GM21786 (cell line): ENCODE results near the gene CHST7.
A peak's percentile ranks its signal among the peaks of the same experiment; 100 is the strongest.
"Not testable (repeated sequence)": the region's sequence is repeated elsewhere in the genome, so short reads cannot be mapped to it uniquely, and the experiment has no call there.

ENCODE experiments used
- ATAC-seq: cut with Tn5 transposase; IDR thresholded peaks from one replicate; pipeline ENCODE4 v1.9.1; 2021; ENCODE audit not compliant: unreplicated experiment

The CHST7 gene, protein sequence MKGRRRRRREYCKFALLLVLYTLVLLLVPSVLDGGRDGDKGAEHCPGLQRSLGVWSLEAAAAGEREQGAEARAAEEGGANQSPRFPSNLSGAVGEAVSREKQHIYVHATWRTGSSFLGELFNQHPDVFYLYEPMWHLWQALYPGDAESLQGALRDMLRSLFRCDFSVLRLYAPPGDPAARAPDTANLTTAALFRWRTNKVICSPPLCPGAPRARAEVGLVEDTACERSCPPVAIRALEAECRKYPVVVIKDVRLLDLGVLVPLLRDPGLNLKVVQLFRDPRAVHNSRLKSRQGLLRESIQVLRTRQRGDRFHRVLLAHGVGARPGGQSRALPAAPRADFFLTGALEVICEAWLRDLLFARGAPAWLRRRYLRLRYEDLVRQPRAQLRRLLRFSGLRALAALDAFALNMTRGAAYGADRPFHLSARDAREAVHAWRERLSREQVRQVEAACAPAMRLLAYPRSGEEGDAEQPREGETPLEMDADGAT

DNA sequence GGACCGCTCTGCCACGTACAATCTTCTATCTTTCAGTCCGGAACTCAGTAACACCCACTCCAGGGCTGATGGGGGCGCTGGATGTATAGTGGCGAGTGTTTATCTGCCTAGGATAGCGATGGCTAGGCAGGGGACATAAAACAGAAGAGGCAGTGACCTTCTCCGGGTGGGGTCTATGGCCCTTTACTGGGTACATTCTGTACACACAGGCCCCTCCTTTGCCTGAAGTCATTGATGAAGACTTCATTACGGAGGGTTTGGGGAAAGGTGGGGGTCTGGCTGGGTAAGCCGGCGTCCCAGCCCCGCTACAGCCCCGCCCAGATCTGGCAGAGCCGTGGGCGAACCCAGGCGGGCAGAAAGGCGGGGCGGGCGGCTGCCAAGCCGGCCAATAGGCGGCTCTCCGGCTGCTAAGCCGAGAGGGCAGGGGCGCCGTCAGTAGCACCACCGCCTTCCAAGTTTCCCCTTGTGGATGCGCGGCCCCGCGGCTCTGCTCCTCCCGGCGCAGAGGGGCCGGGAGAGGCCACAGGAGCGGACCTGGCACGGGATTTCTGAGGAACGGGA is at the start of gene CHST7:
Gene CHST7, plus strand, starts transcription at position 435 of the 561 bp plus-strand sequence. CDS start 167 bp downstream, outside the sequence.
- ATAC-seq = peak; percentile 38

DNA sequence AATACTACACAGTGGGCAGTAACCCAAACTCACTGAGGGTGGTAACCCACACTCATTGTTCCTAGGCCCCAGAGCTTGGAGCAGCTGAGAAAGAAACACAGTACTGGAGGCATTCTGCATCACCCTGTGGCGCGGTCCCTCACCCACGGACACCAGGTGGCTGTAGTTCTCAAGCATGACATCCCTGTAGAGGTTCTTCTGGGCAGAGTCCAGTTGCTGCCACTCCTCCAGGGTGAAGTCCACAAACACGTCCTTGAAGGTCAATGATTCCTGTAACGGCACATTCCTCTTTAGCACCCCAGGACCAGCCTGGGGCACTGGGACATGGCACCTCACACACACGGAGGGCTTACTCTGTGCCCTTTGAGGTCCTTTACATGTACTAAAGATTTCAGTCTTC is 44.9 kb upstream of the CHST7 start:
- ATAC-seq = not testable (repeated sequence)

DNA sequence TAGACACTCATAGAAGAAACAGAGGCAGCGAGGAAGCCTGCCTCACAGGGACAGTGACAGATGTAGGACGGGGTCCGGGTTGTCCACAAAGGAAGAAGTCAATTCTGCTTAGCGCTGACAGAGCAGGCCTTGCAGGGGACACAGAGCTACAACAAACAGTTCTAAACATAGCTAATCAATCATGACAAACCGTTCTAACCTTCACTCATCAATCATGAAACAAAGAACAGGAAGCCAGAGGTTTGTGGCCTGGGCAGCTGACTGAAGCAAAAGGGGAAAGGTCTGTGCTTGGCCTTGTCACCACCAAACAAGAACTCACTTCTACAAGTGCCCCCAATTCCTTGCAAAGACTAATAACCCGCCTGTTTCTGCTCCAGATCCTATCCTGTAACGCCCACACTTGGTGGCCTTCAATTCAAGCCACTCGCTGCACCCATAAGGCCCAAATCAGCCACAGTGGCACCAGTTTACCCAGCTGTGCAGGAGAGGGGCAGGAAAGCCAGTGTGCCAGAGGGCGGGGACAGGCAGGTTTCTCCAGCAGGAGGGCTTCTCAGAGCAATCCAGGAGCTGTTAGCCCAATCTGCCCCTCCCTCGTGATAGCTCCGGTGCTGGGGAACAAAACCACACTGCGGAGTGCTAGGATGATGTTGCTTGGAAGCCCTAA is 43.7 kb upstream of the CHST7 start:
- not testable (repeated sequence) for ATAC-seq

DNA sequence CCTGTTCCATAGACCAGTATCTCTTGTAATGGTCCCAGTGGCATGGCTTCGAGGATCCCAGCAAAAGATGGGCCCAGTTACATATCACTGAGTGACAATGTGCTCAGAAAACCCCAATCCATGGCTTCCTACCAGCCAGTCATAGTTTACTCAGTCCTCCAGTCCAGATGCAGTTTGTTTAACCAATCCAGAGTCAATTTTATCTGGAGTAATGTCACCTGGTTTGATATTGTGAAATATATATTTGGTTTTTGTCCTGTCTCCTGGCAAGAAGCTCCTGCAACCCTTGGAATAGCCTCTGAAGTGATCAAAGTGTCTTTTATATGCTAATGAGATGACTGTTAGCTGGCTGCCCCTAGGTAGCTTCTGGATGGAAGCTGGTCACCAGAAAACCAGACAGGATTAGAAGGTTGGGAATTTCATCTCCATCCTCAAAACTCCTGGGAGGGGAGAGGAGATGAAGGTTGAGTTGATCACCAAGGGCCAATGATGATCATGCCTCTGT is 43.1 kb upstream of the CHST7 start:
- ATAC-seq = not testable (repeated sequence)

DNA sequence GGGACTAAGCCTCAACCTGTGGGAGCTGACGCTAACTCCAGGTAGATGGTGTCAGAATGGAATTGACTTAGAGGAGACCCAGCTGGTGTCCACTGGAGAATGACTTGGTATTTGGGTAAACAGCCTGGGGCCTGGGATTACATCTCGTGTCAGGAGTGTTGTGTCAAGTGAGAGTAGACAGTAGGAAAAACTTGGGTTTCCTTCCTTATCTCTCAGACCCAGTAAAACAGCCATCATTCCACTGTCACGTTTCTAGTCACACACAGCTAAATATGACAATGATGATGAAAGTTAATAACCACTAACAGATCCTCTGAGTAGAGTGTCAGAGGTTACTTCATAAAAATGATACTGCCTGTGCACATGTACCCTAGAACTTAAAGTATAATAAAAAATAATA is 42.1 kb upstream of the CHST7 start:
- ATAC-seq = no peak

DNA sequence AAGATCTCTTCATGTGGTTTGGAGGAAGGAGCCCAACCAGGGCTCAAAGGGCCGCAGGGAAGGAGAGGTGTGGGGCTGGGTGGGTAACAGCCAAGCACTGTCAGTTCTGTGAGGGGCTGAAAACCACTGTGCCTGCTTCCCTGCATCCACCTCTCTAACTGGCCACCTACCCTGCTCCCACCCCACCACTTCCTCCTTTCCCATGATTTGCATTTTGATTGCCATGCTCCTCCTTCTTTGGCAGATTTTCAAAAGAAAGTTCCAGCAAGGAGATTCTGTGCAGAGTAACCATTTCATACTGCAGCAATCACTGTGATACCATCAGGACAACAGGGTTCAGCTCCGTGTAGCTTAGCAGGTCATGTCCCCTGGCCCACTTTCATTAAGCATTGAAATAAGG is 30.1 kb upstream of the CHST7 start:
- no peak for ATAC-seq

DNA sequence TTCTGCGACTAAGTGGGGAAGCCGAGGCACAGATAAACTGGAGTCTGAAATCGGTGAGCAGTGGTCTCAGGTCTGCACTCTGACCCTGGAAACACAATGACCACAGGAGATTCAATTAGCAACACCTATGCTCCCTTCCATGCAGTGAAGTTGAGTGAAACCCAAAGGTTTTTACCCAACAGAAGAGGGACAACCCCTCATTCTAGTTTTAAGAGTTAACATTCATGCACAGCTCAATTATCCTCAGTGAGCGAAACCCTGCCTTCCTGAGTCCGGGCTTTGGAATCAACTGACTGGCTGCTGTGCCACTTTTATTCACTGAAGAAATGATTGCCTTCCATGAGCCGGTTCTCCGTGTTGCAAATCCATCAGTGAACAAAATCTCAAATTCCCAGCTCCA is 29.0 kb upstream of the CHST7 start:
- ATAC-seq = not testable (repeated sequence)

DNA sequence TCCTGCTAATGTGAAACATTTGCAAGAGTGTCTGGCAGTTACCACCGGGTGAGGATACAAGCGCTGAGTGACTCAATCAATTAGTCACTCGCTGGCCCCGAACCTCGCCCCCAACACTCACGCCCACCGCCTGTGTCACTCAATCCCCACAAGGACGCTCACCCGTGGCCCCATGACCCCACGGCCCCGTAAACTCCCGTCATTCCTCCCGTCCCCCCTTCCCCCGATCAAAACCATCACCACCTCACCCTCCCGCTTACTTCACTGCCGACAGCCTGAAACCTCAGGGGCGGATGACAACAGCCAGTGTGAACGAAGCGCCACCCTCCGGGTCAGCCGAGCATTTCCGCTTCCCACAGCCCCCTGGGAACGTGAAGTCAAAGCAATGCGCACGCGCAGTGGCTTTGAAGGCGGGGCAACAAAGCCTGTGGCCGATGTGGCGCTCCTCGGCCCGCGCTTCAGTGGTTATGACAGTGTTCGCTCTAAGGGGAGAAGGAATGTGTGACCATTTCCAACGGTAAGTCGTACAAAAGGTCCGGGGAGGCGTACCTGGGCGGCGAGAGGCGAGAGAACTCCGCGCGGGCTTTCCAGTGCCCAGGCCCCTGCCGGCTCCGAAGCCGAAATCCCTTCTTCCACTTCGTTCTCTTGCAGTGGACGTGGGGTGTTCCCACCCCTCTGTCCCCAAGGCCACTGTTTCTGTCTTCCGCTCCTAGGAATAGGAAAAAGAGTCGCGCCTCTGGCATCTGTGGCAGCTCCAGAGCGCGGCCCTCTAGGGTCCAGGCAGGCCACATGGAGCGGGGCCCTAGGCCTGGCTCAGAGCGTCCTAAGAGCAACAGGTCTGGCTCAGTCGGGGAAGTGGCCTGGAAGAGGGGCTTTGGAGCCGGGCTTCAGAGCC is 28.2 kb upstream of the CHST7 start, which contains the start of gene ZNF674:
Gene ZNF674, minus strand, starts transcription at position 311 of the 895 bp plus-strand sequence. CDS start 3,334 bp downstream, outside the sequence.
- ATAC-seq = peak; percentile 74

DNA sequence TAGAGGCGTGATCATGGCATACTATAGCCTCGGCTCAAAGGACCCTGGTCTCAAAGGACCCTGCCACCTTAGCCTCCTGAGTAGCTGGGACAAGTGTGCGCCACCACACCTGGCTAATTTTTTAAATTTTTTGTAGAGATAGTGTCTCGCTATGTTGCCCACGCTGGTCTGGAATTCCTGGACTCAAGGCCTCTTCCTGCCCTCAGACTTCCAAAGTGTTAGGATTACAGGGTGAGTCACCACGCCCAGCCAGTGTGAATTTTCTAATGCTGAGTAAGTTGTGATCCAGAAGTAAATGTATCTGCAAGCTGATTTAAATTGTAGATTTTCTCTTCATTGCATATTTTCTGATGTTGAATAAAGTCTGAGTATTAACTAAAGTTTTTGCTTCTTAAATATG is 25.7 kb upstream of the CHST7 start:
- no peak for ATAC-seq

DNA sequence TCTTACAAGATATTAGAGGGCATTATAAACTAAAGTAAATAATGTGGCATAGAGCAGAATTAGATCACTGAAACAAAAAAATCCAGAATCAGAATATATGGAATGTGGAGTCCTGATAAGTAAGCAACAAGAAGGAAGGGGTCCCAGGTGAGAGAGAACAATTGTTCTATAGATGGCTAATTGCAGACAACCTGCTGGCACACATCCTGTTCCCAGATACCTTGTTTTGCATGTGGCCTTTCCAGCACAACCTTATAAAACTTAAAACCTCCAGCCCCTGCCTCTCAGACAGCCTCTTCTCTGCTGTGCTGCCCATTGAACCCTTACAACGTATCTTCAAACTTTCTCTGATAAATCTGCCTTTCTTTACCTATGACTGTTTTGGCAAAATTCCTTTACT is 23.7 kb upstream of the CHST7 start:
- no peak for ATAC-seq

DNA sequence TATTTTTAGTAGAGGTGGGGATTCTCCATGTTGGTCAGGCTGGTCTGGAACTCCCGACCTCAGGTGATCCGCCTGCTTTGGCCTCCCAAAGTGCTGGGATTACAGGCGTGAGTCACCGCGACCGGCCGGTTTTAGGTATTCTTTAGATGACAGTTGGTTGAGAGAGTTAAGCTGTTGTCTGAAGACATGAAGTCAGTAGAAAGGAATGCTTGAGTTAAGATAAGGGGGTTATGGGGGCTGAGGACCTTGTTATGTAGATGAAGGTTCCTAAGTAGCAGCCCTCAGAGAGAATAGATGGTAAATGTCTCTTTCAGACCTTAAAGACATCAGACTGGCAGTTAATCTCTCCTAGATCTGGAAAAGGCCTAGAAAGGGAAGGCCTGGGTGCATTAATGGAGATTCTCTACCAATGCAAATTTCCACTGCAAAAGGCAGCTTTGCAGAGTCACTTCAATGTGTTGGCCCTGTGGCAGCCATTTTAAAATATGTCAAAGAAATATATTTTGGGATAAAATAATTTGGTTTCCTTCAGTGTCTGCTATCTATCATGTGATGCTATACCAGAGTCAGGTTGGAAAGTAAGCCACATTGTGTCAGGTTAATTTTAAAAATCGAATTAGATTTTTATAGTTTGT is 22.0 kb upstream of the CHST7 start:
- no peak for ATAC-seq

DNA sequence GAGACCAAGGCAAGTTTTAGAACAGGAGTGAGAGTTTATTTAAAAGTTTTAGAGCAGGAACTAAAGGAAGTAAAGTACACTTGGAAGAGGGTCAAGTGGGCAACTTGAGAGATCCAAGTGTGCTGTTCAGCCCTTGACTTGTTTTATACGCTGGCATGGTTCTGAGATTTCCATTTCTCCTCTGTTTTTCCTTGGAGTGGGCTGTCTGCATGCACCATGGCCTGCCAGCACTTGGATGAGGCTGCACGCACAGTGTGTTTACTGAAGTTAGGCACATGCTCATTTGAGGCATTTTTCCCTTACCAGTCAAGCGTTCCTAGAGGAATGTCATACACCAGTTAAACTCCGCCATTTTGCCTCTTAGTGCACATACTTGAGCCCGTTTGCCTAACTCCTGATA is 19.6 kb upstream of the CHST7 start:
- ATAC-seq = no peak

DNA sequence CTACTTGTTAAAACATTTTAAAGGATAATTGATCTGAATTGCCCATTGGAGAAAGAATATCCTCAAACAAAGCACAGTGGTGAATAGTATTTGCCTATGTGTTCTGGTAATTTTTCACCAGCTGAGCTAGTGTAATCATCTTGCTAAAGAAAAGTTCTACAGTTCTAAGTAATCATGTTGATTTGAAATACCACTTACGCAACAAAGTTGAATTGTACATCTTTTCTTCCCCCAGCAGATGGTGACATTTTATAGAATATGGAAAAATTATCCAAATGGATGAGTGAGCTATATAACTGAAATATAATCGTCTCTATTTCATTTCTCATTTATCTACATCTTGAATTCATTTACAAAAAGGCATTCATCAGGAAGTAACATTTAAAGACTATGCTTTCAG is 18.6 kb upstream of the CHST7 start:
- no peak for ATAC-seq

DNA sequence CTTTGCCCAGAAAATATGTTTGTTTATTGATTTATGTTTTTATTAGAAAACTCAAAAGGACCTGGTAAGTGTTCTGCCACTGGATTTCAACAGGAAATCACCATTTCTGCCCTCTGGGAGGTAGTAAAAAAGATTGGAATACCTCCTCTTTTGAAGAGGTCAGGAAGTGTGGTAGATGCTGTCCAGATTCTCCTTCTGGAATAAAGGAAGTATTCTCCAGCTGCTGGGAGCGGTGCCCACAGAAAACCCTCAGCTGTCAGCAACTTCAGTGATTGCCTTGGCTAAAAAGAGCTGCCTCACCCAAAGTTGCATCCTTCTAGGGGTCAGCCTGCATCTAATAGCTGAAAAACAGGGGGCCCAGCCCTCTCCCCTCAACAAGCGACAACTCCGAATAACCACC is 14.5 kb upstream of the CHST7 start:
- ATAC-seq = no peak

DNA sequence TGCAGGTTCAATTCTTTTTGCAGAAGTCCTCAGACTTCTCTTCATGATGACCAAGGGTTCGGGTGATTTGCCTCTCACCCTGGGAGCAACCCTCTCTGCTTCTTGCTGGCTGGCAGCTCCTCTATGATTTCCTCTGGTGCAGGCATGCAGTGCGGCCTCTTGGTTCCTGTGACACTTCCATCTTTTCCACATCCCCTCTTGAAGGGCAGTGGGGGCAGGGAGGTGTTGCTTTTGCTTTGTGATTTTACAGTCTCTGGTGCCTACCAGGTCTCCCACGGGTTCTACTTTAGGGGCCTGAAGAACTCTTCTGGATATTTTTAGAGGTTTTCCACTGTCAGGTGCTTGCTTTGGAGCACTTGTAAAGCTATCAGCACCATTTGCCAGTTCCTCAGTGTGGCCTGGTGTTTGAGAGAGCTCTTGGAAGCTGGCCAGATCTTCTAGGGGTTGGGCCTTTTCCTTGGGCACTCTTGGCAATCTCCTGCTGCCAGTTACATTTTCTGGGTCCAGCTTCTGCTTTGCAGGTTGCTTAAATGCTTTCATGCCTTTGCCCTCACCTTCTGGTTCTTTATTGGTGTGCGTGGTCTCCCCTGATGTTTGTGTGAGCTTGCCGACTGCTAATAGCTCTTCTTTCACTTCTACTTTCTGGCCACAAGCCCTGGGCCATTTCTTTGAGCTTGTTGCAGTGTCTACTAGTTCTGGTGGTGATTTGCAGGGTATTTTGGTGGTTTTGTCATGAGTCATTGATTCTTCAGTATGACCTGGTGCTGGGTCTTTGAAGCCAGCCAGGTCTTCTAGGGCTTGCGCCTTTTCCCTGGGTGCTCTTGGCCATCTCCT is 11.5 kb upstream of the CHST7 start:
- ATAC-seq = peak; percentile 97

DNA sequence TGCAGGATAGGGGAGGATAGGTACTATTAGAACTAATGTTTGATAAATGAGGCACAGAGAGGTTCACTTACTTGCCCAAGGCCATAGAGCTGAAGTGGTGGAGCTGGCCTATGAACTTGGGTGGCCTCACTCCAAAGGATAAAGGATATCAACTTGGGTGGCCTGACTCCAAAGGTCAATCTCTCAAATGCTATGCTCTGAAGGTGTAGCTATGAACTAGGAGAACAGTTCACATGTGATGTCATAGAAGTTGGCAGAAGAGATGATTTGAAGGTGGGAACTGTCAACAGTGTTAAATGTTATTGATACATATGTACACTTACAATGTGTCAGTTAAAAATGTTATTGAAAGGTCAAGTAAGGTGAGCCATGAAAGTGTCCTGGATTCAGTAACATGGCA is 6.2 kb upstream of the CHST7 start:
- ATAC-seq = no peak

DNA sequence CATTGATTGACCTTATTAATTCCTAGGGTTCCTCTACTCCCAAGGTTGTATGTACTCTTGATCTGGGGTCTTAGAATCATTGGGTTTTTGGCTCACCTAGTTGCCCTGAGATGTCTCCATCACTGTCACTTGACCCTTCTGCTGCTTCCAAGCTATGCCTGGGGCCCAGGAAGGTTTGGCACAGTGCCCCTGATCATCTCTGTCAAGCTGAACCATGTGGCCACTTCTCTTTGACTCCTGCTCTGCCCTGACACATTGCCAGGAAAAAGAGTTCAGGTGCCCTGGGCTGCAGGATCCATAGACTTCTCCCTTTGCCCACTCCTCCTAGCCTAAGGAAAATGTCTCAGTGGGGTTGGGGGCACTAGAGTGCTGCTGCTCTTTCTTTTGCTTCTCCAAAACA is 3.9 kb upstream of the CHST7 start:
- no peak for ATAC-seq

DNA sequence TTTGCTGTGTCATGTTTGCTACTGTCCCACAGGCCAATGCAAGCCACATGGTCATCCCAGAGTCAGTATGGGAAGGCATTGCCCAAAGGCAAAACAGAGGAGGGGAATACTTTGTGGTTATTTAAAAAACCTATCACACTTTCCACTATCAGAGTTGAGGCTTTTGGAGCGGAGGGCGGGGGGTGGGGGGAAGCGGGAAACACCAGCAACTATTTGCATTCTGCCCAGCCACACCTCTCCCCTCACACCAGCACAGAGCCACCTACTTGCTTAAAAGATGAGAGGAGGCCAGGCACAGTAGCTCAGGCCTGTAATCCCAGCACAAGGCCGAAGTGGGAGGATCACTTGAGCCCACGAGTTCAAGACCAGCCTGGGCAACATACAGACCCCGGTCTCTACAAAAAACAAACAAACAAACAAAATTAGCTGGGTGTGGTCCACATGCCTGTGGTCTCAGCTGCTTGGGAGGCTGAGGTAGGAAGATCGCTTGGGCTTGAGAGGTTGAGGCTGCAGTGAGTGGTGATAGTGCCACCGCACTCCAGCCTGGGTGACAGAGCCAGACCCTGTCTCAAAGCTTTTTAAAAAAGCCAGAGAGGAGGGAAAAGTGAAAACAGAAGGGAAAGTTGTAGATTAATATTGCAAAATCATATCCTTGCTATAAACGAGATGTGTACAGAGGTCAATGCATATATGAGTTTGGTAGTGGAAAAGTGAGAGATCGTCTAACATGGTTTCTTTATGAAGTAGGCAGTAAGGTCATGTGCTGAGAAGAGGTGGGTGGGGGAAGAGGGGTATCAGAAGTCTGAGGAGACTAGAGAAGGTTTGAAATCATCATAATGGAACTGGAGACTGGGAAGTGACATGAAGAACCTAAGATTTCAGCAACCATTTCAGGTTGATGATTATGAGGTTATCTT is 1.9 kb upstream of the CHST7 start:
- no peak for ATAC-seq
